Heart left ventricle (tissue), 16 donors: ENCODE measurements around the gene KCNK1. TPM values are rescaled to one million over a fixed set of nuclear protein-coding genes. Genes with fewer than 3 reads are reported as not detected.

Experiments used
- ATAC-seq, 4 donors: fragments of 200-7000 bp; cut with Tn5 transposase; one replicate each; pipeline ENCODE4 v1.9.1; 2020 to 2022; ENCODE audit warnings: moderate library complexity in 4 of 4, mild to moderate bottlenecking in 3 of 4, moderate number of reproducible peaks in 1 of 4
- DNase-seq, 5 donors: peaks; one replicate each; pipeline ENCODE4 v3.0.0-alpha.2; 2020
- H3K27ac ChIP-seq, 12 donors: fragments of 200-600 bp; sonication (generic) in 4 of 12; one replicate each; pipeline versions ENCODE4 v1.5.0 to v1.8.0; 2016 to 2022; ENCODE audit warnings: mild to moderate bottlenecking in 2 of 12
- H3K27me3 ChIP-seq, 9 donors: fragments of 200-600 bp; sonication (generic) in 2 of 9; one replicate each; pipeline versions ENCODE4 v1.5.1 to v1.8.0; 2016 to 2022; ENCODE audit warnings: mild to moderate bottlenecking in 3 of 9
- H3K36me3 ChIP-seq, 9 donors: fragments of 200-600 bp; sonication (generic) in 2 of 9; one replicate each; pipeline versions ENCODE4 v1.5.0 to v1.8.0; 2018 to 2022; ENCODE audit warnings: mild to moderate bottlenecking in 2 of 9
- H3K4me1 ChIP-seq, 12 donors: fragments of 200-600 bp; sonication (generic) in 4 of 12; one replicate each; pipeline versions ENCODE4 v1.5.0 to v1.8.0; 2016 to 2022; ENCODE audit warnings: mild to moderate bottlenecking in 3 of 12
- H3K4me3 ChIP-seq, 12 donors: fragments of 200-600 bp; sonication (generic) in 4 of 12; one replicate each; pipeline versions ENCODE4 v1.5.0 to v1.8.0; 2017 to 2022; ENCODE audit warnings: mild to moderate bottlenecking in 9 of 12, moderate library complexity in 4 of 12
- H3K9me3 ChIP-seq, 12 donors: fragments of 200-600 bp; sonication (generic) in 4 of 12; one replicate each; pipeline versions ENCODE4 v1.5.0 to v1.8.0; 2016 to 2022; ENCODE audit warnings: mild to moderate bottlenecking in 1 of 12
- POLR2A ChIP-seq, 2 donors: fragments of 450-650 bp; IDR thresholded peaks; one replicate each; pipeline ENCODE4 v1.6.1; 2017; ENCODE audit warnings: antibody characterized with exemption in 2 of 2, mild to moderate bottlenecking in 2 of 2, moderate library complexity in 2 of 2
- WGBS, 4 donors: extraction: QIAGEN DNeasy Blood & Tissue Kit in 2 of 4; methylation state at CpG; one replicate each; pipeline versions ENCODE4 v1.1.5 to v1.1.7; 2013 to 2018; 5-methylcytosine and 5-hydroxymethylcytosine counted together
- intact Hi-C, 10 donors: fragments of 100-400 bp; cut with DNase I; formaldehyde crosslinking; loops; one replicate each; pipeline versions ENCODE4 v1.11.1 to v1.14.2; 2022
- polyA plus RNA-seq, 2 donors: library from polyadenylated mRNA; stranded (reverse); fragments of 200-250 nt; gene quantifications; one replicate each; pipeline ENCODE4 v1.2.3, GENCODE V29; 2013
- total RNA-seq, 9 donors: library from RNA; depleted of rRNA in 2 of 9; stranded (reverse); fragments of >200 nt in 2 of 9; fragmentation: NEBNext Ultra II Directional in 3 of 9; extraction: Animal tissue kit (Norgen Biotek cat#: 25700) in 3 of 9; gene quantifications; one replicate each; pipeline versions ENCODE4 v1.1.0 to v1.2.4, GENCODE V29; 2016 to 2023
- TF ChIP-seq, protein P1 (sequence below), 12 donors: fragments of 200-600 bp; sonication (generic) in 4 of 12; IDR thresholded peaks; one replicate each; pipeline versions ENCODE4 v1.5.0 to v1.8.0; 2018 to 2022; ENCODE audit warnings: antibody characterized with exemption in 12 of 12, mild to moderate bottlenecking in 5 of 12
- donor health status: ischemic (EF 13 %, LVEDD 7.1; RV severe dilation, severe dysfunction).
- donor health status: healthy with polysubstance abuse.
- donor health status: DM: no; HTN: yes; CAD: no.
- donor health status: DM: no; HTN: no; CAD: no.
- donor health status: ischemic (EF 25% LVEDD 6.9; RV normal size, moderate dysfunction).
- donor health status: ischemic (EF 25% LVEDD 5.7; RV mildly dilated, moderate dysfunction).
- donor health status: healthy.
- donor health status: DM: yes; HTN: yes; CAD: no.
- donor health status: ischemic (EF 35%, LVEDD 5.7; RV mildly dilated, moderate dysfunction).
- donor health status: nonischemic (EF 11% LVEDD 7.7; RV severe dilation, severe dysfunction).
- donor health status: DM: yes; HTN: yes; CAD: no.
- donor health status: PGD.
- donor health status: ischemic (EF 29% LVEDD 5.4; RV normal size, mild dysfunction).
- donor health status: nonischemic (EF 23%, LVEDD 6.1; RV moderate dilation, normal function).

Gene KCNK1
- total and polyA plus RNA-seq, 11 donors: 5.9 to 28.3 (median 10.5) TPM

DNA sequence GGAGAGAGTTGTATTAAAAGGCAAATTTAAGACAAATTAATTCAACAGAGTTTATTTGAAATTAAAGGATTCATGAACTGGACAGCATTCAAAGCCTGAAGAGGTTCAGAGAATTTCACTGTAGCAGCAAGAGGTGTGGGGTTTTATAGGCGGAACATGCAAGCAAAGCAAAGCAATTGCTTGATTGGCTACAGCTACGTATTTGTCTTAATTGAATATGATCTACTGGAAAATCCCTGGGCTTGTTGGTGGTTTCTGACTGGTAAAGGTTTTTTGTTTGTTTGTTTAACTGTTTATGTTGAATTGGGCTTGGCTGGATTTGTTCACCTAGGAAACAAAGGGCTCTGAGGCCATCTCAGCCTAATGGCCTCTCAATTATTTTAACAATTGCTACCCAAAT lies 61.5 kb downstream of the KCNK1 start:
- H3K4me1 ChIP-seq: peaks cover 0 to 9% (median 0%) of the 10 kb centered on the region in 12 donors
- no peak overlapping the region for H3K27ac ChIP-seq
- 93 to 98% (median 95%) methylated on average over 2 of the region's 2 CpGs for WGBS, 4 donors
- peaks cover 0 to 8% (median 0%) of the 10 kb centered on the region in 12 donors for H3K9me3 ChIP-seq
- intact Hi-C loops: no loop called here
- H3K27me3 ChIP-seq: no peaks in the 10 kb centered on the region
- ATAC-seq: no peak
- TF ChIP-seq, protein P1, sequence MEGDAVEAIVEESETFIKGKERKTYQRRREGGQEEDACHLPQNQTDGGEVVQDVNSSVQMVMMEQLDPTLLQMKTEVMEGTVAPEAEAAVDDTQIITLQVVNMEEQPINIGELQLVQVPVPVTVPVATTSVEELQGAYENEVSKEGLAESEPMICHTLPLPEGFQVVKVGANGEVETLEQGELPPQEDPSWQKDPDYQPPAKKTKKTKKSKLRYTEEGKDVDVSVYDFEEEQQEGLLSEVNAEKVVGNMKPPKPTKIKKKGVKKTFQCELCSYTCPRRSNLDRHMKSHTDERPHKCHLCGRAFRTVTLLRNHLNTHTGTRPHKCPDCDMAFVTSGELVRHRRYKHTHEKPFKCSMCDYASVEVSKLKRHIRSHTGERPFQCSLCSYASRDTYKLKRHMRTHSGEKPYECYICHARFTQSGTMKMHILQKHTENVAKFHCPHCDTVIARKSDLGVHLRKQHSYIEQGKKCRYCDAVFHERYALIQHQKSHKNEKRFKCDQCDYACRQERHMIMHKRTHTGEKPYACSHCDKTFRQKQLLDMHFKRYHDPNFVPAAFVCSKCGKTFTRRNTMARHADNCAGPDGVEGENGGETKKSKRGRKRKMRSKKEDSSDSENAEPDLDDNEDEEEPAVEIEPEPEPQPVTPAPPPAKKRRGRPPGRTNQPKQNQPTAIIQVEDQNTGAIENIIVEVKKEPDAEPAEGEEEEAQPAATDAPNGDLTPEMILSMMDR (IDR thresholded peaks at IDR 0.05): no peak
- TF ChIP-seq POLR2A (IDR thresholded peaks at IDR 0.05): no peak
- H3K4me3 ChIP-seq: no peak overlapping the region
- H3K36me3 ChIP-seq: no peaks in the 10 kb centered on the region
- no peak for DNase-seq

- no peak overlapping the region for H3K27ac ChIP-seq
- peaks cover 0 to 8% (median 0%) of the 10 kb centered on the region in 12 donors for H3K9me3 ChIP-seq
- no peaks in the 10 kb centered on the region for H3K36me3 ChIP-seq
- H3K4me1 ChIP-seq: peaks cover 0 to 9% (median 0%) of the 10 kb centered on the region in 12 donors
- 87 to 94% (median 90%) methylated on average over 4 of the region's 4 CpGs for WGBS, 4 donors
- DNase-seq (no peak), ATAC-seq (no peak)
- no peak overlapping the region for H3K4me3 ChIP-seq
- H3K27me3 ChIP-seq: no peaks in the 10 kb centered on the region
- intact Hi-C loops: no loop called here
- TF ChIP-seq, protein P1 (IDR thresholded peaks at IDR 0.05): no peak
- TF ChIP-seq POLR2A (IDR thresholded peaks at IDR 0.05): no peak
These were observed 62.0 kb downstream of the KCNK1 start for GRCh38 chr1:233675893-233676292.

- TF ChIP-seq POLR2A (IDR thresholded peaks at IDR 0.05): no peak
- TF ChIP-seq, protein P1 (IDR thresholded peaks at IDR 0.05): no peak
- peak; percentile 70 to 90 (median 82) for ATAC-seq
- Histone ChIP-seq H3K9me3 (peaks cover 0 to 8% (median 0%) of the 10 kb centered on the region in 12 donors), H3K4me3 (no peak overlapping the region), H3K27me3 (no peaks in the 10 kb centered on the region), H3K4me1 (peaks cover 0 to 9% (median 0%) of the 10 kb centered on the region in 12 donors), H3K36me3 (no peaks in the 10 kb centered on the region), H3K27ac (peak overlapping the region in 10 of 12 donors; percentile 14 to 73 (median 40))
- intact Hi-C loops: no loop called here
- DNase-seq: no peak
- 66 to 84% (median 75%) methylated on average over 7 of the region's 7 CpGs for WGBS, 4 donors
These were observed 63.9 kb downstream of the KCNK1 start for GRCh38 chr1:233677690-233678354.

DNA sequence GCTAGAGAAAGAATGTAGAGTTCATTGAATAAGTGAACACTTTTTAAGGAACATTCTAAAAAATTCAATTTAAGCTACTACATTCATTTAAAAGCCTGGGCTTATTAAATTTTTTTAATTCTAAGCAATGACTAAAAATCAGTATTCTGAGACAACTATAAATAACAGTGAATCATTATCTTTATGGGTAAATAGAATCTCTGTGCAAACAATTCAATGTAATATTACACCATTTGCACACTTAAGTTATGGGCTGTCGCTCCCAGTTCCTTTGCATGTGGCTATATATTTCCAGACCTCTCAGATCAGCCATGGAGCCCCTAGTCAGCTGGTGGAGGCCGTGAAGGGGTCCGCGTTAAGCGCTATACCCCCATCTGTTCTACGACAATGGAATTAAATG lies 65.1 kb downstream of the KCNK1 start:
- WGBS, 4 donors: 84 to 96% (median 92%) methylated on average over 6 of the region's 6 CpGs
- Histone ChIP-seq H3K27me3 (no peaks in the 10 kb centered on the region), H3K4me3 (no peak overlapping the region), H3K4me1 (peaks cover 0 to 9% (median 0%) of the 10 kb centered on the region in 12 donors), H3K36me3 (no peaks in the 10 kb centered on the region), H3K27ac (no peak overlapping the region), H3K9me3 (peaks cover 0 to 8% (median 0%) of the 10 kb centered on the region in 12 donors)
- no peak for ATAC-seq
- TF ChIP-seq POLR2A (IDR thresholded peaks at IDR 0.05): no peak
- TF ChIP-seq, protein P1 (IDR thresholded peaks at IDR 0.05): no peak
- intact Hi-C loops: no loop called here
- DNase-seq: no peak
